Stimulated activated CD4-positive, alpha-beta T cell treated with anti-CD3 and anti-CD28 coated beads, Interleukin-2, amount 100 ng/mL, for 24 hours (primary cell): Measurements from ENCODE around the gene USP47.

Experiments used
- DNase-seq, 2 donors: peaks; one replicate each; pipeline ENCODE4 v3.0.0-alpha.2; 2020

Gene USP47

GRCh38 chr11:11967669-11968510 is 126.1 kb downstream of the USP47 start:
- DNase-seq, result no peak

- DNase-seq, result no peak
These were observed 126.9 kb downstream of the USP47 start for GRCh38 chr11:11968511-11969280.

- no peak for DNase-seq
These were observed 127.8 kb downstream of the USP47 start for GRCh38 chr11:11969380-11970215.

- DNase-seq, result no peak
These were observed 128.8 kb downstream of the USP47 start for GRCh38 chr11:11970556-11970955.

GRCh38 chr11:11971906-11972547 is 130.3 kb downstream of the USP47 start:
- DNase-seq, result no peak

GRCh38 chr11:11972730-11973341 is 131.1 kb downstream of the USP47 start:
- DNase-seq, result no peak

- DNase-seq, result no peak
These were observed 131.6 kb downstream of the USP47 start for GRCh38 chr11:11973361-11973800.

GRCh38 chr11:11973866-11974265 is 132.1 kb downstream of the USP47 start:
- DNase-seq, result no peak

GRCh38 chr11:11975201-11976092 is 133.7 kb downstream of the USP47 start:
- peak in 1 of 2 donors; percentile 10 for DNase-seq

- peak in 1 of 2 donors; percentile 9 for DNase-seq
These were observed 134.8 kb downstream of the USP47 start for GRCh38 chr11:11976481-11977127.

GRCh38 chr11:11977206-11977938 is 135.6 kb downstream of the USP47 start:
- no peak for DNase-seq

- no peak for DNase-seq
These were observed 136.4 kb downstream of the USP47 start for GRCh38 chr11:11978098-11978637.

- no peak for DNase-seq
These were observed 137.2 kb downstream of the USP47 start for GRCh38 chr11:11978792-11979487.

- no peak for DNase-seq
These were observed 137.8 kb downstream of the USP47 start for GRCh38 chr11:11979488-11980117.

- no peak for DNase-seq
These were observed 138.4 kb downstream of the USP47 start for GRCh38 chr11:11980200-11980599.

- DNase-seq, result no peak
These were observed 139.1 kb downstream of the USP47 start for GRCh38 chr11:11980841-11981308.

- DNase-seq, result no peak
These were observed 139.6 kb downstream of the USP47 start for GRCh38 chr11:11981364-11981763.

GRCh38 chr11:11981840-11982239 is 140.1 kb downstream of the USP47 start:
- no peak for DNase-seq
